Loucy (cell line): ENCODE results near the gene MICAL2.
A peak's percentile ranks its signal among the peaks of the same experiment; 100 is the strongest.

Experiments
- H2AFZ ChIP-seq: fragments of 200-600 bp; sonication (generic); 2 replicates; pipeline ENCODE4 v1.6.0; 2016; ENCODE audit warnings: antibody characterized with exemption, mild to moderate bottlenecking, low read length, moderate library complexity
- H3F3A ChIP-seq: fragments of 200-600 bp; 2 replicates; pipeline ENCODE4 v1.6.0; 2016; ENCODE audit warnings: antibody characterized with exemption, low read depth, mild to moderate bottlenecking
- H3K27me3 ChIP-seq: fragments of 200-600 bp; sonication (generic); 2 replicates; pipeline ENCODE4 v1.6.1; 2014; ENCODE audit warnings: low read length, mild to moderate bottlenecking; ENCODE audit not compliant: insufficient read depth, poor library complexity, severe bottlenecking
- H3K36me3 ChIP-seq: fragments of 200-600 bp; sonication (generic); 2 replicates; pipeline ENCODE4 v1.6.1; 2016; ENCODE audit warnings: low read length; ENCODE audit not compliant: insufficient read depth
- H3K4me1 ChIP-seq: fragments of 200-600 bp; sonication (generic); 2 replicates; pipeline ENCODE4 v1.5.1; 2014; ENCODE audit warnings: low read length, mild to moderate bottlenecking; ENCODE audit not compliant: insufficient read depth, poor library complexity, severe bottlenecking
- H3K4me2 ChIP-seq: fragments of 200-600 bp; sonication (generic); 2 replicates; pipeline ENCODE4 v1.6.0; 2014; ENCODE audit warnings: antibody characterized with exemption, low read length, low read depth, mild to moderate bottlenecking; ENCODE audit not compliant: poor library complexity, severe bottlenecking
- H3K4me3 ChIP-seq: fragments of 200-600 bp; sonication (generic); 2 replicates; pipeline ENCODE4 v1.5.1; 2014; ENCODE audit warnings: low read length, mild to moderate bottlenecking, mixed read lengths; ENCODE audit not compliant: poor library complexity, severe bottlenecking
- H3K79me2 ChIP-seq: fragments of 200-600 bp; sonication (generic); 2 replicates; pipeline ENCODE4 v1.6.1; 2014; ENCODE audit warnings: low read length; ENCODE audit not compliant: insufficient read depth
- H3K9ac ChIP-seq: fragments of 200-600 bp; sonication (generic); 2 replicates; pipeline ENCODE4 v1.6.0; 2014; ENCODE audit warnings: mild to moderate bottlenecking, low read depth, low read length, moderate library complexity; ENCODE audit not compliant: poor library complexity, severe bottlenecking
- H3K9me2 ChIP-seq: fragments of 200-600 bp; sonication (generic); replicated peaks from 2 replicates; pipeline ENCODE4 v1.6.1; 2016; ENCODE audit warnings: low read depth, low read length, mixed read lengths
- H3K9me3 ChIP-seq: fragments of 200-600 bp; sonication (generic); 2 replicates; pipeline ENCODE4 v1.6.1; 2014; ENCODE audit warnings: mild to moderate bottlenecking, antibody characterized with exemption, low read length, low read depth; ENCODE audit not compliant: insufficient read depth
- H4K20me1 ChIP-seq: fragments of 200-600 bp; sonication (generic); 2 replicates; pipeline ENCODE4 v1.6.0; 2014; ENCODE audit warnings: antibody characterized with exemption, low read length, mild to moderate bottlenecking; ENCODE audit not compliant: insufficient read depth, poor library complexity, severe bottlenecking
- CTCF ChIP-seq: fragments of 200-600 bp; sonication (generic); conservative IDR thresholded peaks from 2 replicates; pipeline ENCODE4 v1.5.1; 2014; ENCODE audit warnings: mild to moderate bottlenecking, antibody characterized with exemption, low read length
- EZH2phosphoT487 ChIP-seq: fragments of 200-600 bp; IDR thresholded peaks from 2 replicates; pipeline ENCODE4 v1.6.1; 2018; ENCODE audit warnings: antibody characterized with exemption, mild to moderate bottlenecking, moderate library complexity, borderline replicate concordance

Gene MICAL2

GRCh38 chr11:12174477-12175143, 64.2 kb downstream of the MICAL2 start:
- TF ChIP-seq CTCF (no peak), EZH2phosphoT487 (no peak)
- Histone ChIP-seq H2AFZ (no peak overlapping the region), H3K4me2 (peak overlapping the region; percentile 26), H3K79me2 (no peaks in the 10 kb centered on the region), H4K20me1 (no peaks in the 10 kb centered on the region), H3K27me3 (no peaks in the 10 kb centered on the region), H3K9me2 (no peaks in the 10 kb centered on the region), H3F3A (no peaks in the 10 kb centered on the region), H3K4me3 (no peak overlapping the region), H3K36me3 (no peaks in the 10 kb centered on the region), H3K9me3 (no peaks in the 10 kb centered on the region), H3K4me1 (peaks cover 30% of the 10 kb centered on the region), H3K9ac (no peak overlapping the region)

- Histone ChIP-seq H3K4me3 (no peak overlapping the region), H3K4me1 (peaks cover 27% of the 10 kb centered on the region)
Observed at GRCh38 chr11:12175694-12176241, 65.4 kb downstream of the MICAL2 start.

GRCh38 chr11:12176410-12176809, 66.0 kb downstream of the MICAL2 start:
- Histone ChIP-seq H3K9ac (no peak overlapping the region), H3K9me2 (no peaks in the 10 kb centered on the region), H3K27me3 (no peaks in the 10 kb centered on the region), H4K20me1 (no peaks in the 10 kb centered on the region), H2AFZ (no peak overlapping the region), H3K4me3 (no peak overlapping the region), H3K4me2 (no peak overlapping the region), H3K4me1 (peaks cover 27% of the 10 kb centered on the region), H3F3A (no peaks in the 10 kb centered on the region), H3K79me2 (no peaks in the 10 kb centered on the region), H3K9me3 (no peaks in the 10 kb centered on the region), H3K36me3 (no peaks in the 10 kb centered on the region)
- TF ChIP-seq EZH2phosphoT487 (no peak), CTCF (no peak)

More at GRCh38 chr11:12175694-12176241, 65.4 kb downstream of the MICAL2 start:
- Histone ChIP-seq H4K20me1 (no peaks in the 10 kb centered on the region), H3K27me3 (no peaks in the 10 kb centered on the region), H3K79me2 (no peaks in the 10 kb centered on the region), H3K36me3 (no peaks in the 10 kb centered on the region), H3F3A (no peaks in the 10 kb centered on the region), H3K4me2 (no peak overlapping the region), H3K9me2 (no peaks in the 10 kb centered on the region), H3K9me3 (no peaks in the 10 kb centered on the region), H3K9ac (no peak overlapping the region), H2AFZ (no peak overlapping the region)
- no peak for TF ChIP-seq CTCF
- TF ChIP-seq EZH2phosphoT487: no peak
